Heart left ventricle (tissue), 13 donors: ENCODE results near the gene ILDR1.

Source experiments
- CTCF ChIP-seq, 12 donors: fragments of 200-600 bp; sonication (generic) in 4 of 12; IDR thresholded peaks; one replicate each; pipeline versions ENCODE4 v1.5.0 to v1.8.0; 2018 to 2022; ENCODE audit warnings: antibody characterized with exemption in 12 of 12, mild to moderate bottlenecking in 5 of 12
- POLR2A ChIP-seq, 2 donors: fragments of 450-650 bp; IDR thresholded peaks; one replicate each; pipeline ENCODE4 v1.6.1; 2017; ENCODE audit warnings: antibody characterized with exemption in 2 of 2, mild to moderate bottlenecking in 2 of 2, moderate library complexity in 2 of 2
- donor health status: ischemic (EF 13 %, LVEDD 7.1; RV severe dilation, severe dysfunction).
- donor health status: DM: no; HTN: yes; CAD: no.
- donor health status: DM: no; HTN: no; CAD: no.
- donor health status: ischemic (EF 25% LVEDD 6.9; RV normal size, moderate dysfunction).
- donor health status: ischemic (EF 25% LVEDD 5.7; RV mildly dilated, moderate dysfunction).
- donor health status: ischemic (EF 35%, LVEDD 5.7; RV mildly dilated, moderate dysfunction).
- donor health status: nonischemic (EF 11% LVEDD 7.7; RV severe dilation, severe dysfunction).
- donor health status: DM: yes; HTN: yes; CAD: no.
- donor health status: PGD.
- donor health status: ischemic (EF 29% LVEDD 5.4; RV normal size, mild dysfunction).
- donor health status: nonischemic (EF 23%, LVEDD 6.1; RV moderate dilation, normal function).

DNA sequence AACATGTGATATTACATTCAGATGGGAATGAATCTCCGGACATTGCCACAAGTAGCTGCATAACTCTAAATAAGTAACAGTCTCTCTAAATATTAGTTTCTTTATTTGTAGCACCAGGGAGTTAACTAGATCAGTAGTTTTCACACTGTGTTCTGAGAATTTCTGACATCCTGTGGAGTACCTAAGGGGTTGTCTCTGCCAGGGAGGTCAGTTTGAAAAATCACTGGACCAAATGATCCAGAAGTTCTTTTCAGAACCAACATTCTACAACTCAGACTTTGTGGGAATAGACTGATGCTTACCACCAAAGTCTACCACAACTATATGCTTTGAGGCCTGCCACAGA, 9.0 kb upstream of the ILDR1 start:
- no peak for TF ChIP-seq CTCF (IDR thresholded peaks at IDR 0.05)
- TF ChIP-seq POLR2A (IDR thresholded peaks at IDR 0.05), result no peak
